Stomach (tissue), 19 donors: ENCODE measurements around the gene AMMECR1L. TPM values are rescaled to one million over a fixed set of nuclear protein-coding genes. Genes with fewer than 3 reads are reported as not detected.
A peak's percentile ranks its signal among the peaks of the same experiment; 100 is the strongest.
"Not testable (repeated sequence)": the region's sequence is repeated elsewhere in the genome, so short reads cannot be mapped to it uniquely, and the experiment has no call there.

Experiments used
- DNase-seq, 2 donors: peaks; one replicate each; pipeline versions ENCODE4 v3.0.0 to v3.0.0-alpha.2; 2013 to 2019
- H3K27ac ChIP-seq, 5 donors: fragments of 200-600 bp in 4 of 5; sonication (generic) in 4 of 5; one replicate each; pipeline ENCODE4 v1.5.1; 2013 to 2019; ENCODE audit warnings: mild to moderate bottlenecking in 1 of 5, moderate library complexity in 1 of 5
- H3K27me3 ChIP-seq, 3 donors: fragments of 200-600 bp; sonication (generic); one replicate each; pipeline ENCODE4 v1.5.1; 2017 to 2019; ENCODE audit warnings: mixed run types in 1 of 3
- H3K36me3 ChIP-seq, 4 donors: fragments of 200-600 bp; sonication (generic); 1 replicate in 3 of 4; 2 replicates in 1 of 4; pipeline ENCODE4 v1.5.1; 2016 to 2019
- H3K4me1 ChIP-seq, 4 donors: fragments of 200-600 bp; sonication (generic); one replicate each; pipeline ENCODE4 v1.5.1; 2016 to 2019
- H3K4me3 ChIP-seq, 4 donors: fragments of 200-600 bp; sonication (generic) in 3 of 4; one replicate each; pipeline ENCODE4 v1.5.1; 2016 to 2019; ENCODE audit warnings: mild to moderate bottlenecking in 1 of 4
- H3K9me3 ChIP-seq, 4 donors: fragments of 200-600 bp; sonication (generic); one replicate each; pipeline ENCODE4 v1.5.1; 2016 to 2019
- CTCF ChIP-seq, 7 experiments: fragments of 450-650 bp in 4 of 7; fragments of 200-600 bp in 3 of 7; sonication (generic) in 3 of 7; IDR thresholded peaks; one replicate each; pipeline ENCODE4 v1.5.1; 2016 to 2019; ENCODE audit warnings: antibody characterized with exemption in 7 of 7, control low read depth in 2 of 7, mild to moderate bottlenecking in 1 of 7
- EP300 ChIP-seq: sonication (generic); formaldehyde crosslinking; IDR thresholded peaks from one replicate; pipeline ENCODE4 v1.6.1; 2017; ENCODE audit warnings: antibody characterized with exemption
- POLR2A ChIP-seq, 4 donors: fragments of 450-650 bp; IDR thresholded peaks; one replicate each; pipeline ENCODE4 v1.6.1; 2016; ENCODE audit warnings: antibody characterized with exemption in 4 of 4, control low read depth in 2 of 4, mild to moderate bottlenecking in 1 of 4, moderate library complexity in 1 of 4
- POLR2AphosphoS5 ChIP-seq, 3 donors: sonication (generic); formaldehyde crosslinking; IDR thresholded peaks; one replicate each; pipeline ENCODE4 v1.6.1; 2016; ENCODE audit warnings: antibody characterized with exemption in 3 of 3
- WGBS, 5 donors: extraction: QIAGEN DNeasy Blood & Tissue Kit in 3 of 5; methylation state at CpG; one replicate each; pipeline versions ENCODE4 v1.1.5 to v1.1.7; 2013 to 2018; 5-methylcytosine and 5-hydroxymethylcytosine counted together
- intact Hi-C: fragments of 100-400 bp; cut with DNase I; formaldehyde crosslinking; loops from one replicate; pipeline ENCODE4 v1.15.1; 2023; ENCODE audit warnings: low total_unique reads
- long read RNA-seq, 10 donors: transcript quantifications; one replicate each; lab custom pipeline, GENCODE V29; 2026
- polyA plus RNA-seq, 3 donors: library from polyadenylated mRNA; stranded (reverse); fragments of 200-250 nt; gene quantifications; one replicate each; pipeline ENCODE4 v1.2.3, GENCODE V29; 2013
- total RNA-seq, 5 donors: library from RNA; depleted of rRNA; stranded (reverse); fragments of >200 nt; gene quantifications; one replicate each; pipeline versions ENCODE4 v1.1.0 to v1.2.3, GENCODE V29; 2014 to 2016
- donor health status: healthy with polysubstance abuse.
- donor health status: Bipolar disorder and iron deficiency.
- donor health status: healthy.

The AMMECR1L gene
- total RNA-seq (10 to 100 TPM in 3 of 5 donors, 1 to 10 TPM in 2; 1.4 to 19.8 (median 14.3) TPM), polyA plus RNA-seq (1 to 10 TPM; 5.7 to 6.7 (median 6.4) TPM)
- long read RNA-seq, donor 1, full-length matches to known transcripts = 1 of 1 reads
- long read RNA-seq, donor 1, partial matches to known transcripts = 0 of 1 reads
- long read RNA-seq, donor 1, other reads (novel, unspliced or antisense) = 0 of 1 reads
- long read RNA-seq, donor 2 = 0 reads
- long read RNA-seq, donor 3, full-length matches to known transcripts = 1 of 1 reads
- long read RNA-seq, donor 3, partial matches to known transcripts = 0 of 1 reads
- long read RNA-seq, donor 3, other reads (novel, unspliced or antisense) = 0 of 1 reads
- long read RNA-seq, donor 4 = 0 reads
- long read RNA-seq, donor 5, full-length matches to known transcripts = 2 of 2 reads
- long read RNA-seq, donor 5, partial matches to known transcripts = 0 of 2 reads
- long read RNA-seq, donor 5, other reads (novel, unspliced or antisense) = 0 of 2 reads
- long read RNA-seq, donor 6 = 0 reads
- long read RNA-seq, donor 7, full-length matches to known transcripts = 2 of 2 reads
- long read RNA-seq, donor 7, partial matches to known transcripts = 0 of 2 reads
- long read RNA-seq, donor 7, other reads (novel, unspliced or antisense) = 0 of 2 reads
- long read RNA-seq, donor 8 = 0 reads
- long read RNA-seq, donor 9, full-length matches to known transcripts = 1 of 1 reads
- long read RNA-seq, donor 9, partial matches to known transcripts = 0 of 1 reads
- long read RNA-seq, donor 9, other reads (novel, unspliced or antisense) = 0 of 1 reads
- long read RNA-seq, donor 10, full-length matches to known transcripts = 1 of 1 reads
- long read RNA-seq, donor 10, partial matches to known transcripts = 0 of 1 reads
- long read RNA-seq, donor 10, other reads (novel, unspliced or antisense) = 0 of 1 reads

GRCh38 chr2:127885780-127886592, at the start of gene AMMECR1L:
AMMECR1L (minus strand) TSS chr2:127885956; CDS start chr2:127874234, 11,722 bp downstream.
- WGBS, 5 donors = 0 to 1% (median 1%) methylated on average over 5 to 68 of the region's 85 CpGs
- H3K36me3 ChIP-seq = peaks cover 6 to 30% (median 25%) of the 10 kb centered on the region in 4 donors
- H3K27me3 ChIP-seq, H3K9me3 ChIP-seq, intact Hi-C loops: not testable (repeated sequence)
- DNase-seq = peak; percentile 78 to 89
- peak in 2 of 3 donors; percentile 60 to 79 for TF ChIP-seq POLR2AphosphoS5 (IDR thresholded peaks at IDR 0.05)
- H3K27ac ChIP-seq = peak within 1 kb of the TSS; percentile 91 to 96 (median 94)
- H3K4me3 ChIP-seq = peak within 1 kb of the TSS; percentile 59 to 70 (median 64)
- H3K4me1 ChIP-seq = peaks cover 21 to 59% (median 40%) of the 10 kb centered on the region in 4 donors

GRCh38 chr2:127935337-127935736, 49.6 kb upstream of the AMMECR1L start:
- no peak for DNase-seq
- Histone ChIP-seq H3K27ac (no peak overlapping the region), H3K9me3 (no peaks in the 10 kb centered on the region), H3K4me3 (no peak overlapping the region), H3K4me1 (peaks cover 0 to 5% (median 0%) of the 10 kb centered on the region in 4 donors), H3K36me3 (peaks cover 0 to 3% (median 1%) of the 10 kb centered on the region in 4 donors), H3K27me3 (no peaks in the 10 kb centered on the region)
- TF ChIP-seq POLR2AphosphoS5 (IDR thresholded peaks at IDR 0.05) (no peak), POLR2A (IDR thresholded peaks at IDR 0.05) (no peak), EP300 (no peak), CTCF (IDR thresholded peaks at IDR 0.05) (no peak)
- intact Hi-C loops = no loop called here
- 89 to 95% (median 91%) methylated on average over 6 of the region's 6 CpGs for WGBS, 5 donors

GRCh38 chr2:127932199-127932876, 46.6 kb upstream of the AMMECR1L start:
- Histone ChIP-seq H3K36me3 (no peaks in the 10 kb centered on the region), H3K4me3 (no peak overlapping the region), H3K27me3 (no peaks in the 10 kb centered on the region), H3K27ac (no peak overlapping the region), H3K9me3 (no peaks in the 10 kb centered on the region), H3K4me1 (peaks cover 0 to 5% (median 0%) of the 10 kb centered on the region in 4 donors)
- no peak for TF ChIP-seq POLR2A (IDR thresholded peaks at IDR 0.05)
- TF ChIP-seq CTCF (IDR thresholded peaks at IDR 0.05) = no peak
- no peak for TF ChIP-seq POLR2AphosphoS5 (IDR thresholded peaks at IDR 0.05)
- TF ChIP-seq EP300 = no peak
- no peak for DNase-seq
- intact Hi-C loops = no loop called here
- 71 to 81% (median 72%) methylated on average over 7 of the region's 7 CpGs for WGBS, 5 donors

- H3K27ac ChIP-seq = no peak overlapping the region
- H3K36me3 ChIP-seq = no peaks in the 10 kb centered on the region
- no peaks in the 10 kb centered on the region for H3K9me3 ChIP-seq
- no peak for DNase-seq
- intact Hi-C loops = no loop called here
- TF ChIP-seq EP300 = no peak
- no peak for TF ChIP-seq POLR2A (IDR thresholded peaks at IDR 0.05)
- no peak for TF ChIP-seq CTCF (IDR thresholded peaks at IDR 0.05)
- no peak for TF ChIP-seq POLR2AphosphoS5 (IDR thresholded peaks at IDR 0.05)
- H3K4me3 ChIP-seq = no peak overlapping the region
- peaks cover 0 to 4% (median 0%) of the 10 kb centered on the region in 3 donors for H3K27me3 ChIP-seq
- 71 to 96% (median 89%) methylated on average over 1 of the region's 1 CpG for WGBS, 5 donors
- peaks cover 0 to 5% (median 0%) of the 10 kb centered on the region in 4 donors for H3K4me1 ChIP-seq
These were observed 43.7 kb upstream of the AMMECR1L start for GRCh38 chr2:127929449-127929848.
